HEK293 (cell line): ENCODE measurements around the gene PSMD6.

Source experiments
- CTCF ChIA-PET: fragments of 350-600 bp; formaldehyde crosslinking; extraction: SDS; loops from one replicate; lab custom pipeline; 2021; ENCODE audit warnings: antibody characterized with exemption; lab: Yijun Ruan, JAX
- POLR2A ChIA-PET: fragments of 300-600 bp; formaldehyde crosslinking; extraction: SDS; loops from one replicate; lab custom pipeline; 2020; ENCODE audit warnings: antibody characterized with exemption, inconsistent platforms; lab: Yijun Ruan, JAX
- H3K27ac ChIP-seq: fragments of 200-500 bp; sonication (Bioruptor generic); 2 replicates; pipeline ENCODE4 v1.5.1; 2014; ENCODE audit warnings: low read depth, low read length, control low read depth, inconsistent platforms; ENCODE audit errors: extremely low read depth
- H3K36me3 ChIP-seq, 2 experiments: fragments of 200-500 bp in 1 of 2; sonication (Bioruptor generic) in 1 of 2; 1 replicate in 1 of 2; 2 replicates in 1 of 2; pipeline ENCODE4 v1.5.1; 2014 to 2017; ENCODE audit warnings: inconsistent platforms in 2 of 2, low read length in 2 of 2; ENCODE audit not compliant: control insufficient read depth in 2 of 2, insufficient read depth in 1 of 2
- H3K4me1 ChIP-seq: fragments of 200-500 bp; sonication (Bioruptor generic); 2 replicates; pipeline ENCODE4 v1.5.1; 2014; ENCODE audit warnings: mild to moderate bottlenecking, low read length, inconsistent platforms; ENCODE audit not compliant: control insufficient read depth, insufficient read depth
- H3K4me3 ChIP-seq: 2 replicates; pipeline ENCODE4 v1.5.1; 2011; ENCODE audit warnings: low read depth, mild to moderate bottlenecking, control low read depth, low read length, moderate library complexity
- H3K9me3 ChIP-seq: fragments of 200-500 bp; sonication (Bioruptor generic); 2 replicates; pipeline ENCODE4 v1.5.1; 2014; ENCODE audit warnings: low read depth, low read length, inconsistent platforms; ENCODE audit not compliant: control insufficient read depth, insufficient read depth
- KLF10 ChIP-seq: fragments of 450-650 bp; IDR thresholded peaks from 2 replicates; pipeline ENCODE4 v1.5.1; 2018; ENCODE audit warnings: missing biosample characterization, mild to moderate bottlenecking, missing genetic modification characterization
- KLF8 ChIP-seq: fragments of 450-650 bp; formaldehyde crosslinking; IDR thresholded peaks from 2 replicates; pipeline ENCODE4 v1.5.1; 2016; ENCODE audit warnings: missing biosample characterization, missing genetic modification characterization
- OSR2 ChIP-seq: fragments of 450-650 bp; formaldehyde crosslinking; IDR thresholded peaks from 2 replicates; pipeline ENCODE4 v1.5.1; 2016; ENCODE audit warnings: missing biosample characterization, missing genetic modification characterization
- OVOL3 ChIP-seq: fragments of 450-650 bp; formaldehyde crosslinking; IDR thresholded peaks from 2 replicates; pipeline ENCODE4 v1.5.1; 2016; ENCODE audit warnings: missing biosample characterization, missing genetic modification characterization
- PRDM1 ChIP-seq: fragments of 450-650 bp; formaldehyde crosslinking; IDR thresholded peaks from 2 replicates; pipeline ENCODE4; 2016; ENCODE audit warnings: missing biosample characterization, missing genetic modification characterization
- RBAK ChIP-seq: fragments of 450-650 bp; formaldehyde crosslinking; IDR thresholded peaks from 2 replicates; pipeline ENCODE4 v1.5.1; 2016; ENCODE audit warnings: missing biosample characterization, missing genetic modification characterization
- WT1 ChIP-seq: fragments of 450-650 bp; formaldehyde crosslinking; IDR thresholded peaks from 2 replicates; pipeline ENCODE4 v1.5.1; 2016; ENCODE audit warnings: missing biosample characterization, missing genetic modification characterization
- ZEB2 ChIP-seq: fragments of 450-650 bp; formaldehyde crosslinking; IDR thresholded peaks from 2 replicates; pipeline ENCODE4 v1.5.1; 2016; ENCODE audit warnings: missing biosample characterization, missing genetic modification characterization
- ZFP41 ChIP-seq: fragments of 450-650 bp; formaldehyde crosslinking; IDR thresholded peaks from 2 replicates; pipeline ENCODE4 v1.5.1; 2016; ENCODE audit warnings: missing biosample characterization, missing genetic modification characterization, borderline replicate concordance
- ZNF10 ChIP-seq: fragments of 450-650 bp; formaldehyde crosslinking; IDR thresholded peaks from 2 replicates; pipeline ENCODE4 v1.5.1; 2017; ENCODE audit warnings: missing biosample characterization, missing genetic modification characterization
- ZNF121 ChIP-seq: fragments of 450-650 bp; formaldehyde crosslinking; IDR thresholded peaks from 2 replicates; pipeline ENCODE4 v1.5.1; 2016; ENCODE audit warnings: missing biosample characterization, missing genetic modification characterization
- ZNF292 ChIP-seq: fragments of 450-650 bp; formaldehyde crosslinking; IDR thresholded peaks from 2 replicates; pipeline ENCODE4 v1.5.1; 2016; ENCODE audit warnings: low read depth, missing biosample characterization, missing genetic modification characterization, borderline replicate concordance
- ZNF350 ChIP-seq: fragments of 450-650 bp; formaldehyde crosslinking; IDR thresholded peaks from 2 replicates; pipeline ENCODE4 v1.5.0; 2017; ENCODE audit warnings: missing biosample characterization, mild to moderate bottlenecking, missing genetic modification characterization
- ZNF366 ChIP-seq: fragments of 450-650 bp; formaldehyde crosslinking; conservative IDR thresholded peaks from 2 replicates; pipeline ENCODE4 v1.5.1; 2016; ENCODE audit warnings: missing biosample characterization, missing genetic modification characterization
- ZNF37A ChIP-seq: fragments of 450-650 bp; IDR thresholded peaks from 2 replicates; pipeline ENCODE4 v1.5.1; 2018; ENCODE audit warnings: missing biosample characterization, missing genetic modification characterization
- ZNF549 ChIP-seq: fragments of 450-650 bp; IDR thresholded peaks from 2 replicates; pipeline ENCODE4 v1.5.1; 2018; ENCODE audit warnings: missing biosample characterization, missing genetic modification characterization, mild to moderate bottlenecking, inconsistent platforms, moderate library complexity
- ZNF626 ChIP-seq: fragments of 450-650 bp; sonication (Bioruptor Pico); formaldehyde crosslinking; IDR thresholded peaks from 2 replicates; pipeline ENCODE4 v1.5.1; 2018; ENCODE audit warnings: missing biosample characterization, missing genetic modification characterization, inconsistent platforms
- ZNF664 ChIP-seq: fragments of 450-650 bp; formaldehyde crosslinking; IDR thresholded peaks from 2 replicates; pipeline ENCODE4 v1.5.1; 2016; ENCODE audit warnings: missing biosample characterization, missing genetic modification characterization
- ZNF707 ChIP-seq: fragments of 450-650 bp; formaldehyde crosslinking; IDR thresholded peaks from 2 replicates; pipeline ENCODE4 v1.5.1; 2016; ENCODE audit warnings: missing biosample characterization, missing genetic modification characterization
- ZNF791 ChIP-seq: fragments of 450-650 bp; formaldehyde crosslinking; IDR thresholded peaks from 2 replicates; pipeline ENCODE4 v1.5.1; 2016; ENCODE audit warnings: missing biosample characterization, missing genetic modification characterization
- TF ChIP-seq, protein P1 (sequence below): fragments of 450-650 bp; formaldehyde crosslinking; conservative IDR thresholded peaks from 2 replicates; pipeline ENCODE4 v1.5.1; 2016; ENCODE audit warnings: low read depth, missing biosample characterization, missing genetic modification characterization
- TF ChIP-seq, protein P2 (sequence below): fragments of 450-650 bp; formaldehyde crosslinking; IDR thresholded peaks from 2 replicates; pipeline ENCODE4 v1.5.1; 2016; ENCODE audit warnings: missing biosample characterization, missing genetic modification characterization, borderline replicate concordance
- TF ChIP-seq, protein P3 (sequence below): fragments of 450-650 bp; formaldehyde crosslinking; IDR thresholded peaks from 2 replicates; pipeline ENCODE4 v1.5.1; 2016; ENCODE audit warnings: missing biosample characterization, missing genetic modification characterization
- TF ChIP-seq, protein P4 (sequence below): fragments of 450-650 bp; formaldehyde crosslinking; IDR thresholded peaks from 2 replicates; pipeline ENCODE4 v1.5.1; 2016; ENCODE audit warnings: missing biosample characterization, missing genetic modification characterization
- TF ChIP-seq, protein P5 (sequence below): fragments of 450-650 bp; formaldehyde crosslinking; IDR thresholded peaks from 2 replicates; pipeline ENCODE4 v1.5.1; 2017; ENCODE audit warnings: missing biosample characterization, missing genetic modification characterization

The PSMD6 gene

DNA sequence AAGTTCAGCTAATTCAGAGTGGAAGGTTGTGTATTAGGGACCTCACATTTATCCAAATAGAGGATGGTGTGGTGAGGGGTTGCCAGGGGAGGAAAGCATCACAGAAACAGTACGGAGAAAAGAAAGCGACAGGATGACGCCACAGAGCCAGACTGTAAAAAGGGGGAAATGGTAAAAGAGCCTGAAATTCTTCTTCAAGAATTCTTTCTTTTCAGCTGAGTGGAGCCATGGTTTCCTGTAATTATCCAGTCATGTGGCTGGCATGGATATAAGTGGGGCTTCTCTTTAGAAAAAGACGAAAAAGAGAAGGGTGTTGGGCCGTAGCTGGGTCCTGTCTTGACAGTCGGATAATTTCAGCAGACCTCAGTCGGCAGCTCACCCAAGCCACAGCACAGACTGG lies 24.5 kb upstream of the PSMD6 start (continued):
- TF ChIP-seq, protein P1, sequence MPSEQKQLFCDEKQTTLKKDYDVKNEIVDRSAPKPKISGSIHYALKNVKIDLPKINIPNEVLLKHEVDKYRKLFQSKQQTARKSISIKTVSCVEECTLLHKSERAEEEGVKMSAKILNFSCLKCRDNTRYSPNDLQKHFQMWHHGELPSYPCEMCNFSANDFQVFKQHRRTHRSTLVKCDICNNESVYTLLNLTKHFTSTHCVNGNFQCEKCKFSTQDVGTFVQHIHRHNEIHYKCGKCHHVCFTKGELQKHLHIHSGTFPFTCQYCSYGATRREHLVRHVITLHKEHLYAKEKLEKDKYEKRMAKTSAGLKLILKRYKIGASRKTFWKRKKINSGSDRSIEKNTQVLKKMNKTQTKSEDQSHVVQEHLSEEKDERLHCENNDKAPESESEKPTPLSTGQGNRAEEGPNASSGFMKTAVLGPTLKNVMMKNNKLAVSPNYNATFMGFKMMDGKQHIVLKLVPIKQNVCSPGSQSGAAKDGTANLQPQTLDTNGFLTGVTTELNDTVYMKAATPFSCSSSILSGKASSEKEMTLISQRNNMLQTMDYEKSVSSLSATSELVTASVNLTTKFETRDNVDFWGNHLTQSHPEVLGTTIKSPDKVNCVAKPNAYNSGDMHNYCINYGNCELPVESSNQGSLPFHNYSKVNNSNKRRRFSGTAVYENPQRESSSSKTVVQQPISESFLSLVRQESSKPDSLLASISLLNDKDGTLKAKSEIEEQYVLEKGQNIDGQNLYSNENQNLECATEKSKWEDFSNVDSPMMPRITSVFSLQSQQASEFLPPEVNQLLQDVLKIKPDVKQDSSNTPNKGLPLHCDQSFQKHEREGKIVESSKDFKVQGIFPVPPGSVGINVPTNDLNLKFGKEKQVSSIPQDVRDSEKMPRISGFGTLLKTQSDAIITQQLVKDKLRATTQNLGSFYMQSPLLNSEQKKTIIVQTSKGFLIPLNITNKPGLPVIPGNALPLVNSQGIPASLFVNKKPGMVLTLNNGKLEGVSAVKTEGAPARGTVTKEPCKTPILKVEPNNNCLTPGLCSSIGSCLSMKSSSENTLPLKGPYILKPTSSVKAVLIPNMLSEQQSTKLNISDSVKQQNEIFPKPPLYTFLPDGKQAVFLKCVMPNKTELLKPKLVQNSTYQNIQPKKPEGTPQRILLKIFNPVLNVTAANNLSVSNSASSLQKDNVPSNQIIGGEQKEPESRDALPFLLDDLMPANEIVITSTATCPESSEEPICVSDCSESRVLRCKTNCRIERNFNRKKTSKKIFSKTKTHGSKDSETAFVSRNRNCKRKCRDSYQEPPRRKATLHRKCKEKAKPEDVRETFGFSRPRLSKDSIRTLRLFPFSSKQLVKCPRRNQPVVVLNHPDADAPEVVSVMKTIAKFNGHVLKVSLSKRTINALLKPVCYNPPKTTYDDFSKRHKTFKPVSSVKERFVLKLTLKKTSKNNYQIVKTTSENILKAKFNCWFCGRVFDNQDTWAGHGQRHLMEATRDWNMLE (tag by site-specific recombination), result no peak
- TF ChIP-seq KLF10 (tag by site-specific recombination) (no peak), ZNF664 (tag by site-specific recombination) (no peak), ZNF366 (tag by site-specific recombination) (no peak)
- TF ChIP-seq, protein P2, sequence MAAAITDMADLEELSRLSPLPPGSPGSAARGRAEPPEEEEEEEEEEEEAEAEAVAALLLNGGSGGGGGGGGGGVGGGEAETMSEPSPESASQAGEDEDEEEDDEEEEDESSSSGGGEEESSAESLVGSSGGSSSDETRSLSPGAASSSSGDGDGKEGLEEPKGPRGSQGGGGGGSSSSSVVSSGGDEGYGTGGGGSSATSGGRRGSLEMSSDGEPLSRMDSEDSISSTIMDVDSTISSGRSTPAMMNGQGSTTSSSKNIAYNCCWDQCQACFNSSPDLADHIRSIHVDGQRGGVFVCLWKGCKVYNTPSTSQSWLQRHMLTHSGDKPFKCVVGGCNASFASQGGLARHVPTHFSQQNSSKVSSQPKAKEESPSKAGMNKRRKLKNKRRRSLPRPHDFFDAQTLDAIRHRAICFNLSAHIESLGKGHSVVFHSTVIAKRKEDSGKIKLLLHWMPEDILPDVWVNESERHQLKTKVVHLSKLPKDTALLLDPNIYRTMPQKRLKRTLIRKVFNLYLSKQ (tag by site-specific recombination), result no peak

DNA sequence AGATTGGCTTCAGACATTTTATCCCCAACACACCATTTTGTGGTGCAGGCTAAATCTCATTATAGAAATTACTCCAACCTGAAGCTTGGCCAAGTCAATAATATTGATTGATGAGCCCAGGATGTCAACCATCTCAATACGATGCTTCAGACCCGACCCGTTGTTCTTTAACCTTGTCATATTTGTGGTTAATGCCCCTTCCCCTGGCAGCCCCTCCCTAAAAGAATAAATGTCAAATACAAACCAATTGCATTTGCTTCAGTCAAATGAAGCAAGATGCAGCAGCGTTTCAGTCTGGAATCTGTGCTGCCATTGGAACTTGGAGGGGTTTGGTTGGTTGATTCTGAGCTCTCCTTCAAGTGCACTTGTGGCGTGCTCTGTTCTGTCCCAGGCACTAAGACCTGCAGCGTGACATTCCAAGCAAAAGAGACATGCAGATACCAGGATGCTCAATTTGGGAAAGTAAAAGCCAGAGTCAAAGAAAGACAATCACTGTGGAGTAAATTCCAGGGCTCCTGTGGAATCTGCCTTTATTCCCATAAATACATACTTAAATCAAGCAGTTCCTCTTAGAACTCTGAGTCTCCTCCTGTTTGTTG lies 23.8 kb upstream of the PSMD6 start:
- CTCF ChIA-PET, result no interaction called here
- TF ChIP-seq ZNF707 (tag by site-specific recombination), result no peak
- TF ChIP-seq ZFP41 (tag by site-specific recombination), result no peak
- TF ChIP-seq, protein P3, sequence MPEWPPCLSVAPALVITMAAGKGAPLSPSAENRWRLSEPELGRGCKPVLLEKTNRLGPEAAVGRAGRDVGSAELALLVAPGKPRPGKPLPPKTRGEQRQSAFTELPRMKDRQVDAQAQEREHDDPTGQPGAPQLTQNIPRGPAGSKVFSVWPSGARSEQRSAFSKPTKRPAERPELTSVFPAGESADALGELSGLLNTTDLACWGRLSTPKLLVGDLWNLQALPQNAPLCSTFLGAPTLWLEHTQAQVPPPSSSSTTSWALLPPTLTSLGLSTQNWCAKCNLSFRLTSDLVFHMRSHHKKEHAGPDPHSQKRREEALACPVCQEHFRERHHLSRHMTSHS, result no peak
- TF ChIP-seq ZEB2 (tag by site-specific recombination), result no peak
- no peak for TF ChIP-seq KLF8 (tag by site-specific recombination)
- no peak for TF ChIP-seq ZNF292 (tag by site-specific recombination)
- no peak for TF ChIP-seq PRDM1 (tag by site-specific recombination)
- TF ChIP-seq ZNF549 (tag by site-specific recombination), result no peak
- TF ChIP-seq WT1 (tag by site-specific recombination), result no peak
- TF ChIP-seq, all 188 proteins: peak for 0
- Histone ChIP-seq H3K9me3 (no peaks in the 10 kb centered on the region), H3K36me3 (no peaks in the 10 kb centered on the region), H3K4me3 (no peak overlapping the region), H3K27ac (no peak overlapping the region), H3K4me1 (no peaks in the 10 kb centered on the region)
- POLR2A ChIA-PET, result no interaction called here

DNA sequence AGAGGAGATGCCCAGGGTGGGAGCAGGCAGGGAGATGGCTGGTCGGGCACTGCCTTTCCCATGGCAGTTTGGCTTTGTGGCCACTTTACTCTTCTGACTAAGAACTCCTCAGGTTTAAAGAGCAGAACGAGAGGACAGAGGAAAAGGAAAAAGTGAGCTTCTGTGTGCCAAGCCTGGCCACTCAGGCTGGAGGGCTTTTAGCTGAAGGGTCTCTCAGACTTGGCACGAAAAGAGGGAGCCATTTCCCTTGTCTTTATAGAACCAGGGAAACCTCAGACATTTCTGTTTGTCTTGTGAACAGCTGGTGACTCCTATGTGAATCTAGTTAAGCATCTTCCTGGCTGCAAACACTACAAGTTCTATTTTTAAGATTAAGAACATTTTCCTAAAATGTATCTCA lies 23.3 kb upstream of the PSMD6 start:
- ChIA-PET CTCF (no interaction called here), POLR2A (no interaction called here)
- Histone ChIP-seq H3K9me3 (no peaks in the 10 kb centered on the region), H3K4me3 (no peak overlapping the region), H3K4me1 (no peaks in the 10 kb centered on the region), H3K36me3 (no peaks in the 10 kb centered on the region), H3K27ac (no peak overlapping the region)
- TF ChIP-seq ZNF350 (no peak), ZNF791 (tag by site-specific recombination) (no peak), ZNF10 (tag by site-specific recombination) (no peak), OSR2 (no peak), ZNF37A (tag by site-specific recombination) (no peak), ZNF121 (tag by site-specific recombination) (no peak), RBAK (tag by site-specific recombination) (no peak), ZNF626 (tag by site-specific recombination) (no peak), OVOL3 (no peak), WT1 (tag by site-specific recombination) (no peak)
- TF ChIP-seq, protein P4, sequence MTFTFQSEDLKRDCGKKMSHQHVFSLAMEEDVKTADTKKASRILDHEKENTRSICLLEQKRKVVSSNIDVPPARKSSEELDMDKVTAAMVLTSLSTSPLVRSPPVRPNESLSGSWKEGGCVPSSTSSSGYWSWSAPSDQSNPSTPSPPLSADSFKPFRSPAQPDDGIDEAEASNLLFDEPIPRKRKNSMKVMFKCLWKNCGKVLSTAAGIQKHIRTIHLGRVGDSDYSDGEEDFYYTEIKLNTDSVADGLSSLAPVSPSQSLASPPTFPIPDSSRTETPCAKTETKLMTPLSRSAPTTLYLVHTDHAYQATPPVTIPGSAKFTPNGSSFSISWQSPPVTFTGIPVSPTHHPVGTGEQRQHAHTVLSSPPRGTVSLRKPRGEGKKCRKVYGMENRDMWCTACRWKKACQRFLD (tag by site-specific recombination), result no peak
- TF ChIP-seq, protein P5, sequence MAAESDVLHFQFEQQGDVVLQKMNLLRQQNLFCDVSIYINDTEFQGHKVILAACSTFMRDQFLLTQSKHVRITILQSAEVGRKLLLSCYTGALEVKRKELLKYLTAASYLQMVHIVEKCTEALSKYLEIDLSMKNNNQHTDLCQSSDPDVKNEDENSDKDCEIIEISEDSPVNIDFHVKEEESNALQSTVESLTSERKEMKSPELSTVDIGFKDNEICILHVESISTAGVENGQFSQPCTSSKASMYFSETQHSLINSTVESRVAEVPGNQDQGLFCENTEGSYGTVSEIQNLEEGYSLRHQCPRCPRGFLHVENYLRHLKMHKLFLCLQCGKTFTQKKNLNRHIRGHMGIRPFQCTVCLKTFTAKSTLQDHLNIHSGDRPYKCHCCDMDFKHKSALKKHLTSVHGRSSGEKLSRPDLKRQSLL (tag by site-specific recombination), result no peak
